Activated CD4-positive, alpha-beta T cell treated with anti-CD3 and anti-CD28 coated beads for 36 hours (primary cell): ENCODE data around the gene ETFB. TPM values are rescaled to one million over a fixed set of nuclear protein-coding genes. Genes with fewer than 3 reads are reported as not detected.
A peak's percentile ranks its signal among the peaks of the same experiment; 100 is the strongest.

Experiments used
- ATAC-seq: fragments of 200-7000 bp; cut with Tn5 transposase; one replicate; pipeline ENCODE4 v1.10.0; 2021; ENCODE audit warnings: mild to moderate bottlenecking, moderate library complexity
- CTCF ChIA-PET: fragments of 350-600 bp; sonication (Branson Sonifier 250); formaldehyde crosslinking; loops from one replicate; lab custom pipeline; 2021; ENCODE audit warnings: antibody characterized with exemption; lab: Charles Lee
- POLR2A ChIA-PET: fragments of 350-600 bp; sonication (Branson Sonifier 250); formaldehyde crosslinking; loops from one replicate; lab custom pipeline; 2021; ENCODE audit warnings: antibody characterized with exemption, inconsistent platforms; lab: Charles Lee
- DNase-seq: peaks from one replicate; pipeline ENCODE4 v3.0.0-alpha.2; 2020
- H3K27ac Mint-ChIP-seq: one replicate; pipeline ENCODE4 v1.8.0; 2021; ENCODE audit warnings: mixed read lengths
- H3K27me3 Mint-ChIP-seq: one replicate; pipeline ENCODE4 v1.8.0; 2021; ENCODE audit warnings: mixed read lengths
- H3K36me3 Mint-ChIP-seq: one replicate; pipeline ENCODE4 v1.8.0; 2021; ENCODE audit warnings: low read depth, mixed read lengths
- H3K4me1 Mint-ChIP-seq: one replicate; pipeline ENCODE4 v1.8.0; 2021; ENCODE audit warnings: mixed read lengths
- H3K4me3 Mint-ChIP-seq: one replicate; pipeline ENCODE4 v1.8.0; 2021; ENCODE audit warnings: mild to moderate bottlenecking, moderate library complexity, mixed read lengths
- H3K9me3 Mint-ChIP-seq: one replicate; pipeline ENCODE4 v1.8.0; 2021; ENCODE audit warnings: low read depth, mixed read lengths
- intact Hi-C, 2 experiments: fragments of 100-400 bp; cut with DNase I in 1 of 2; cut with micrococcal nuclease in 1 of 2; formaldehyde crosslinking; loops; one replicate each; pipeline versions ENCODE4 v1.14.2 to v1.15.1; 2022 to 2024; cut with DNase I, micrococcal nuclease
- total RNA-seq, 2 experiments: library from RNA; stranded (reverse); gene quantifications; one replicate each; pipeline ENCODE4 v1.2.3, GENCODE V29; 2021

The ETFB gene
- total RNA-seq, 2 experiments from 2014 or later, result 108 to 172 TPM

- ChIA-PET POLR2A (no interaction called here), CTCF (no interaction called here)
- no peak overlapping the region for H3K4me3 Mint-ChIP-seq
- H3K4me1 Mint-ChIP-seq, result peaks cover 19% of the 10 kb centered on the region
- DNase-seq (no peak), ATAC-seq (no peak)
- intact Hi-C loops, result no loop called here
- H3K27me3 Mint-ChIP-seq, result no peaks in the 10 kb centered on the region
- peaks cover 42% of the 10 kb centered on the region for H3K36me3 Mint-ChIP-seq
- H3K27ac Mint-ChIP-seq, result no peak overlapping the region
- peaks cover 2% of the 10 kb centered on the region for H3K9me3 Mint-ChIP-seq
These were observed 14.8 kb downstream of the ETFB start for GRCh38 chr19:51351266-51351990.

- Mint-ChIP-seq H3K4me1 (no peaks in the 10 kb centered on the region), H3K27me3 (no peaks in the 10 kb centered on the region), H3K9me3 (no peaks in the 10 kb centered on the region), H3K4me3 (no peak overlapping the region), H3K27ac (peak overlapping the region; percentile 17), H3K36me3 (peaks cover 43% of the 10 kb centered on the region)
- POLR2A ChIA-PET, result no interaction called here
- no peak for DNase-seq
- CTCF ChIA-PET, result interaction anchor here (0.6 kb wide), 1 partner anchor 18 kb away, joined by 3 read pairs; no protein-coding TSS in a partner anchor
- no peak for ATAC-seq
- intact Hi-C loops, result no loop called here
These were observed 18.8 kb downstream of the ETFB start for GRCh38 chr19:51347209-51347928.

- Mint-ChIP-seq H3K4me1 (no peaks in the 10 kb centered on the region), H3K27ac (no peak overlapping the region), H3K9me3 (no peaks in the 10 kb centered on the region), H3K36me3 (peaks cover 37% of the 10 kb centered on the region), H3K27me3 (no peaks in the 10 kb centered on the region), H3K4me3 (no peak overlapping the region)
- no peak for ATAC-seq
- DNase-seq, result no peak
- ChIA-PET CTCF (interaction anchor here (0.6 kb wide), 1 partner anchor 19 kb away, joined by 3 read pairs; no protein-coding TSS in a partner anchor), POLR2A (interaction anchor here (0.6 kb wide), 1 partner anchor 186 kb away, joined by 3 read pairs; no protein-coding TSS in a partner anchor)
- intact Hi-C loops, result no loop called here
These were observed 19.4 kb downstream of the ETFB start for GRCh38 chr19:51346742-51347141.

- ATAC-seq (no peak), DNase-seq (no peak)
- H3K4me3 Mint-ChIP-seq, result no peak overlapping the region
- H3K27me3 Mint-ChIP-seq, result no peaks in the 10 kb centered on the region
- ChIA-PET CTCF (interaction anchor here (0.7 kb wide), 1 partner anchor 252 kb away, joined by 3 read pairs; no protein-coding TSS in a partner anchor), POLR2A (no interaction called here)
- H3K36me3 Mint-ChIP-seq, result peaks cover 23% of the 10 kb centered on the region
- H3K9me3 Mint-ChIP-seq, result no peaks in the 10 kb centered on the region
- H3K27ac Mint-ChIP-seq, result no peak overlapping the region
- H3K4me1 Mint-ChIP-seq, result no peaks in the 10 kb centered on the region
- intact Hi-C loops, result no loop called here
These were observed 21.0 kb downstream of the ETFB start for GRCh38 chr19:51345076-51345620.

GRCh38 chr19:51342631-51343569 is 23.3 kb downstream of the ETFB start:
- ChIA-PET POLR2A (interaction anchor here (0.7 kb wide), 1 partner anchor 12 kb away, joined by 3 read pairs; no protein-coding TSS in a partner anchor), CTCF (interaction anchor here (0.5 to 2.0 kb wide), 6 partner anchors 16 to 314 kb away, joined by 3 to 9 read pairs (median 3); no protein-coding TSS in a partner anchor)
- intact Hi-C loops, result no loop called here
- Mint-ChIP-seq H3K27me3 (no peaks in the 10 kb centered on the region), H3K9me3 (no peaks in the 10 kb centered on the region), H3K27ac (no peak overlapping the region), H3K4me3 (no peak overlapping the region), H3K4me1 (peaks cover 11% of the 10 kb centered on the region), H3K36me3 (peaks cover 20% of the 10 kb centered on the region)
- no peak for ATAC-seq
- no peak for DNase-seq

GRCh38 chr19:51341976-51342580 is 24.1 kb downstream of the ETFB start, which contains the start of gene VSIG10L:
VSIG10L (minus strand) TSS chr19:51342139; CDS start chr19:51342124, 15 bp downstream.
- DNase-seq (no peak), ATAC-seq (no peak)
- Mint-ChIP-seq H3K9me3 (no peaks in the 10 kb centered on the region), H3K4me3 (peak within 1 kb of the TSS; percentile 14), H3K27me3 (no peaks in the 10 kb centered on the region), H3K4me1 (peaks cover 11% of the 10 kb centered on the region), H3K36me3 (peaks cover 17% of the 10 kb centered on the region), H3K27ac (no peak within 1 kb of the TSS)
- POLR2A ChIA-PET, result interaction anchor here (2.7 kb wide), 1 partner anchor 53 kb away, joined by 11 read pairs; no protein-coding TSS in a partner anchor
- intact Hi-C loops, result no loop called here
- CTCF ChIA-PET, result interaction anchor here (0.6 to 2.0 kb wide), 6 partner anchors 17 to 310 kb away, joined by 3 to 9 read pairs (median 3); no protein-coding TSS in a partner anchor

GRCh38 chr19:51341066-51341465 is 25.1 kb downstream of the ETFB start:
- Mint-ChIP-seq H3K27me3 (no peaks in the 10 kb centered on the region), H3K36me3 (peaks cover 7% of the 10 kb centered on the region), H3K4me1 (peaks cover 11% of the 10 kb centered on the region), H3K27ac (no peak overlapping the region), H3K9me3 (no peaks in the 10 kb centered on the region), H3K4me3 (peak overlapping the region; percentile 14)
- intact Hi-C loops, result no loop called here
- CTCF ChIA-PET, result interaction anchor here (0.7 to 2.7 kb wide), 7 partner anchors 18 to 311 kb away, joined by 3 to 26 read pairs (median 3); partner anchors contain the start of gene ETFB
- POLR2A ChIA-PET, result interaction anchor here (1.8 to 2.7 kb wide), 2 partner anchors 24 to 54 kb away, joined by 7 to 11 read pairs; no protein-coding TSS in a partner anchor
- DNase-seq, result no peak
- no peak for ATAC-seq

GRCh38 chr19:51339687-51340656 is 26.2 kb downstream of the ETFB start:
- intact Hi-C loops, result loop anchor here (1.0 to 10.0 kb wide), 17 partner anchors 13 to 536 kb away; partner anchors contain the start of genes CTU1 (in 1 of the 2) and ZNF175 (in 1 of the 2)
- ChIA-PET POLR2A (interaction anchor here (0.5 to 2.7 kb wide), 6 partner anchors 25 to 535 kb away, joined by 3 to 11 read pairs (median 4); no protein-coding TSS in a partner anchor), CTCF (interaction anchor here (0.6 to 3.2 kb wide), 21 partner anchors 9 to 321 kb away, joined by 3 to 26 read pairs (median 4); partner anchors contain the start of genes ETFB, NKG7 and SIGLEC10)
- peak overlapping the region; percentile 91 for H3K27ac Mint-ChIP-seq
- H3K4me1 Mint-ChIP-seq, result peaks cover 11% of the 10 kb centered on the region
- peak overlapping the region; percentile 76 for H3K4me3 Mint-ChIP-seq
- ATAC-seq (peak; percentile 88), DNase-seq (peak; percentile 99)
- H3K36me3 Mint-ChIP-seq, result peaks cover 3% of the 10 kb centered on the region
- no peaks in the 10 kb centered on the region for H3K27me3 Mint-ChIP-seq
- no peaks in the 10 kb centered on the region for H3K9me3 Mint-ChIP-seq

- peak overlapping the region; percentile 91 for H3K27ac Mint-ChIP-seq
- POLR2A ChIA-PET, result interaction anchor here (1.0 to 2.7 kb wide), 4 partner anchors 25 to 534 kb away, joined by 3 to 11 read pairs (median 6); no protein-coding TSS in a partner anchor
- no peaks in the 10 kb centered on the region for H3K36me3 Mint-ChIP-seq
- no peaks in the 10 kb centered on the region for H3K27me3 Mint-ChIP-seq
- peak overlapping the region; percentile 76 for H3K4me3 Mint-ChIP-seq
- intact Hi-C loops, result loop anchor here (1.0 to 10.0 kb wide), 17 partner anchors 12 to 535 kb away; partner anchors contain the start of genes CTU1 (in 1 of the 2) and ZNF175 (in 1 of the 2)
- no peaks in the 10 kb centered on the region for H3K9me3 Mint-ChIP-seq
- H3K4me1 Mint-ChIP-seq, result peaks cover 11% of the 10 kb centered on the region
- no peak for DNase-seq
- CTCF ChIA-PET, result interaction anchor here (0.6 to 3.2 kb wide), 19 partner anchors 10 to 322 kb away, joined by 3 to 26 read pairs (median 4); partner anchors contain the start of gene NKG7
- peak; percentile 6 for ATAC-seq
These were observed 26.9 kb downstream of the ETFB start for GRCh38 chr19:51339313-51339686.
